ENCODE data around the gene DENND4B. TPM values are rescaled to one million over a fixed set of nuclear protein-coding genes. Genes with fewer than 3 reads are reported as not detected.

DENND4B gene
- total and polyA plus RNA-seq, 9 of the 15 experiments (the other 6 are each of a cell fraction or from before 2014, with no cell fraction given) = 9.5 to 80.5 (median 23.1) TPM

GRCh38 chr1:153967107-153967999 lies 20.8 kb upstream of the DENND4B start, which contains the start of gene CREB3L4 (continued):
- TF ChIP-seq ZBTB5 (IDR thresholded peaks at IDR 0.05) = no peak
- TF ChIP-seq PHF8 (IDR thresholded peaks at IDR 0.05; ENCODE audit: borderline replicate concordance, low read length) = peak; percentile 82; the same call in 1 of the 2 replicates
- peak; percentile 69; the same call in 1 of the 2 replicates for TF ChIP-seq FOXK1 (CRISPR knock-in tag; IDR thresholded peaks at IDR 0.05; ENCODE audit: borderline replicate concordance)
- TF ChIP-seq PBX2 (CRISPR knock-in tag; IDR thresholded peaks at IDR 0.05; ENCODE audit: low read depth) = peak; percentile 97
- peak; percentile 99 for TF ChIP-seq PBX2 (tag; conservative IDR thresholded peaks at IDR 0.05; ENCODE audit: low read depth)
- TF ChIP-seq CBFA2T3 (IDR thresholded peaks at IDR 0.05) = no peak
- TF ChIP-seq NCOA6 (IDR thresholded peaks at IDR 0.05) = no peak
- 0 out of 2 replicates have a peak, but pooled peaks have one; percentile 14 for TF ChIP-seq SMARCC2 (IDR thresholded peaks at IDR 0.05; ENCODE audit: low read depth)
- TF ChIP-seq ZNF766 (CRISPR knock-in tag; conservative IDR thresholded peaks at IDR 0.05) = no peak
- 0 out of 4 replicates have a peak, but pooled peaks of 1 of the 2 experiments have one; percentile 19 for TF ChIP-seq MLX (CRISPR knock-in tag; conservative IDR thresholded peaks at IDR 0.05)
- TF ChIP-seq BMI1 (IDR thresholded peaks at IDR 0.05; ENCODE audit: low read length) = no peak
- TF ChIP-seq PTRF (tag; IDR thresholded peaks at IDR 0.05) = no peak
- no peak for TF ChIP-seq HOXB6 (CRISPR knock-in tag; IDR thresholded peaks at IDR 0.05; ENCODE audit: borderline replicate concordance)
- peak; percentile 96 for TF ChIP-seq ASH1L (IDR thresholded peaks at IDR 0.05; ENCODE audit: borderline replicate concordance, low read depth, partially characterized antibody)
- 0 out of 2 replicates have a peak, but pooled peaks have one; percentile 37 for TF ChIP-seq ZNF217 (CRISPR knock-in tag; IDR thresholded peaks at IDR 0.05)
- no peak for TF ChIP-seq GTF2A2 (tag; IDR thresholded peaks at IDR 0.05)
- TF ChIP-seq NKRF (IDR thresholded peaks at IDR 0.05; ENCODE audit: borderline replicate concordance) = peak; percentile 79; the same call in 1 of the 2 replicates

Measured in K562 (cell line).